ENCODE measurements around the gene LSS. TPM values are rescaled to one million over a fixed set of nuclear protein-coding genes. Genes with fewer than 3 reads are reported as not detected.

The LSS gene
- polyA plus RNA-seq, 2 donors: 41.9 to 57.6 TPM

DNA sequence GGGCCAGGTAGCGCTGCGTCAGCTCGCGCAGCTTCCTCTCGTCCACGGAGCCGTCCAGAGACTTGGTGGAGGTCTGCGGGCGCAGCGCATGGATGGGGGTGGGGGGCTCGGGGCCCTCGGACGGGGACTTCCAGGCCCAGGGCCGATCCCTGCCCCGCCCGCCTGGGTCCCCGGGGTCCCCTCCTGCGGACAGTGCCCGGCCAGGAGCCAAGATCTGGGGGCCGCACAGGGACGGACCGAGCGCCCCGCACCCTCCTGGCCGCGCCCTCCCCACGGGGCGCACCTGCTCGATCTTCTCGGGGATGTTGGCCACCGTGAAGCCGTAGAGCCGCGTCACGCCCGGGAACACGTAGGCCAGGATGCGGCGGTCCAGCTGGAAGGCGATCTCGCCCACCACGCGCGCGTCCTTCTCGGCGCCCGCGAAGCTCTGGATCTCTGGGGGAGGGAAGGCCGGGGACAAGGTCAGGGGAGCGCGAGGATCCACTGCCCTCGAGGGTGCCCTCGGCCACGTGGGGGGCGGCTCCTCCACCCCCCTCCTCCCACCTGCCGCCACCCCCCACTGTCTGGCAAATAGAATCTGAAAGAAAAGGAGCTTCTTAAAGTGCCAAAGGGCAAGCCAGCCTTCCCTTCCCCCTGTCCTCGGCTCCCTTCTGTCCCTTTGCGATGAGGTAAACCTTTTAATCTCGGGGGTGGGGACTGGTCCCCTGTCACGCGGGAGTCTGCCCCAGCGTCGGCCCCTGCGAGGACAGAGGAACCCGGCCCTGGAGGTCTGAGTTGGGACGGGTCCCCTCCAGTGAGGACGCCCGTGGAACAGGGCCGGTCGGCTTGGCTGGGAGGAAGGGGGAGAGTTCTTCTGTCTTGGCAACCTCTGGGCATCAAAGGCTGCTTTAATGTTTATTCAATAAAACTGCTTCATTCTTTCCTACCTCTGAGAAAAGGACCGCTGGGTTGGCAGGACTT is 66.7 kb downstream of the LSS start:
- Histone ChIP-seq H3K36me3 (ENCODE audit: control insufficient read depth in 2 of 2, insufficient read depth in 2 of 2, low read length in 1 of 2) (no peaks in the 10 kb centered on the region), H3K27me3 (ENCODE audit: control insufficient read depth in 1 of 2, insufficient read depth in 2 of 2, low read length in 2 of 2) (no peaks in the 10 kb centered on the region), H3K4me1 (ENCODE audit: control insufficient read depth in 2 of 2, insufficient read depth in 2 of 2, low read length in 1 of 2) (peaks cover 0 to 2% of the 10 kb centered on the region in 2 donors), H3K27ac (ENCODE audit: low read depth in 2 of 2, low read length in 1 of 2) (no peak overlapping the region), H3K4me3 (ENCODE audit: low read depth in 1 of 2, low read length in 2 of 2) (no peak overlapping the region), H3K9me3 (ENCODE audit: control insufficient read depth in 2 of 2, insufficient read depth in 1 of 2, low read depth in 1 of 2, low read length in 1 of 2) (no peaks in the 10 kb centered on the region)
- WGBS, 2 donors: 69 to 87% methylated on average over 66 to 72 of the region's 72 CpGs

- H3K9me3 ChIP-seq (ENCODE audit: control insufficient read depth in 2 of 2, insufficient read depth in 1 of 2, low read depth in 1 of 2, low read length in 1 of 2): no peaks in the 10 kb centered on the region
- no peaks in the 10 kb centered on the region for H3K27me3 ChIP-seq (ENCODE audit: control insufficient read depth in 1 of 2, insufficient read depth in 2 of 2, low read length in 2 of 2)
- H3K4me1 ChIP-seq (ENCODE audit: control insufficient read depth in 2 of 2, insufficient read depth in 2 of 2, low read length in 1 of 2): peaks cover 0 to 2% of the 10 kb centered on the region in 2 donors
- no peak overlapping the region for H3K27ac ChIP-seq (ENCODE audit: low read depth in 2 of 2, low read length in 1 of 2)
- H3K36me3 ChIP-seq (ENCODE audit: control insufficient read depth in 2 of 2, insufficient read depth in 2 of 2, low read length in 1 of 2): no peaks in the 10 kb centered on the region
- H3K4me3 ChIP-seq (ENCODE audit: low read depth in 1 of 2, low read length in 2 of 2): no peak overlapping the region
- WGBS, 2 donors: 62 to 96% methylated on average over 56 to 71 of the region's 72 CpGs
These were observed 67.5 kb downstream of the LSS start for GRCh38 chr21:46160907-46161632.

- H3K36me3 ChIP-seq (ENCODE audit: control insufficient read depth in 2 of 2, insufficient read depth in 2 of 2, low read length in 1 of 2): no peaks in the 10 kb centered on the region
- no peak overlapping the region for H3K4me3 ChIP-seq (ENCODE audit: low read depth in 1 of 2, low read length in 2 of 2)
- H3K9me3 ChIP-seq (ENCODE audit: control insufficient read depth in 2 of 2, insufficient read depth in 1 of 2, low read depth in 1 of 2, low read length in 1 of 2): no peaks in the 10 kb centered on the region
- no peaks in the 10 kb centered on the region for H3K27me3 ChIP-seq (ENCODE audit: control insufficient read depth in 1 of 2, insufficient read depth in 2 of 2, low read length in 2 of 2)
- WGBS, 2 donors: 92 to 99% methylated on average over 20 to 22 of the region's 22 CpGs
- H3K4me1 ChIP-seq (ENCODE audit: control insufficient read depth in 2 of 2, insufficient read depth in 2 of 2, low read length in 1 of 2): peaks cover 0 to 2% of the 10 kb centered on the region in 2 donors
- no peak overlapping the region for H3K27ac ChIP-seq (ENCODE audit: low read depth in 2 of 2, low read length in 1 of 2)
These were observed 68.0 kb downstream of the LSS start for GRCh38 chr21:46160657-46160906.

DNA sequence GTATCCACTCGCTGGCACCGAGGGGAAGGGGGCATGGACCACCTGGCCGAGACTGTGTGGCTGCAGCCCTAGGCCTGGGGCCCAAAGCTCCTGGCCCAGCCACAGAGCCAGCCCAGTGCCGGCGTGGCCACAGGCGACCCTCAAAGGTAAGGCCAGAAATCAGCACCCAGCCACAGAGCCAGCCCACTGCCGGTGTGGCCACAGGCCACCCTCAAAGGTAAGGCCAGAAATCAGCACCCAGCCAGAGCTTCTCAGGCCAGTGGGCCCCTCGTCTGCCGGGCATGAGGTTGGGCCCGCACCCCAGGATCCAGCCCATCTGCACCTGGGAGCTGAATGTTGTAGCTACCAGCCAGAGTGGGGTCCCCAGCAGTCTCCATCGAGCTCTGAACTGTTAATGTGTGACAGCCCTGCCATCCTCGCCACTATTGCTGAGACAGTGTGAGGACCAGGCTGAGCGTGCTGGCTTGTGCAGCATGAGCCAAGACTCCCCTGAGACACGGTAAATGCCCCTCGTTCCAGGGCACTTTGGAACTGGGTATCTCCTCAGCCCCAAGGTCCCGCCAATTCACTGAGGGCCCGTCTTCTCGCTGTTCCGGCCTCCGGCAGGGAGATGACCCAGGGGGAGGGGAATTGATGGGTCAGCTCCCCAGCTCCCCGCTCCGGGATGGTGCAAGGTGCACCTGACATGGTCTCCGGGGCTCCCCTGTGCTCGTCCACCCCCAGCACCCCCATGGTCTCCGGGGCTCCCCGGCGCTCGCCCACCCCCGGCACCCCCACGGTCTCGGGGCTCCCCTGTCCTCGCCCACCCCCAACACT is 68.5 kb downstream of the LSS start:
- peaks cover 0 to 2% of the 10 kb centered on the region in 2 donors for H3K4me1 ChIP-seq (ENCODE audit: control insufficient read depth in 2 of 2, insufficient read depth in 2 of 2, low read length in 1 of 2)
- no peaks in the 10 kb centered on the region for H3K36me3 ChIP-seq (ENCODE audit: control insufficient read depth in 2 of 2, insufficient read depth in 2 of 2, low read length in 1 of 2)
- WGBS, 2 donors: 93 to 94% methylated on average over 31 to 32 of the region's 32 CpGs
- no peaks in the 10 kb centered on the region for H3K9me3 ChIP-seq (ENCODE audit: control insufficient read depth in 2 of 2, insufficient read depth in 1 of 2, low read depth in 1 of 2, low read length in 1 of 2)
- no peaks in the 10 kb centered on the region for H3K27me3 ChIP-seq (ENCODE audit: control insufficient read depth in 1 of 2, insufficient read depth in 2 of 2, low read length in 2 of 2)
- H3K27ac ChIP-seq (ENCODE audit: low read depth in 2 of 2, low read length in 1 of 2): no peak overlapping the region
- no peak overlapping the region for H3K4me3 ChIP-seq (ENCODE audit: low read depth in 1 of 2, low read length in 2 of 2)

GRCh38 chr21:46159390-46159789 is 69.2 kb downstream of the LSS start:
- H3K27ac ChIP-seq (ENCODE audit: low read depth in 2 of 2, low read length in 1 of 2): no peak overlapping the region
- no peaks in the 10 kb centered on the region for H3K36me3 ChIP-seq (ENCODE audit: control insufficient read depth in 2 of 2, insufficient read depth in 2 of 2, low read length in 1 of 2)
- WGBS, 2 donors: 90 to 92% methylated on average over 12 of the region's 12 CpGs
- no peaks in the 10 kb centered on the region for H3K27me3 ChIP-seq (ENCODE audit: control insufficient read depth in 1 of 2, insufficient read depth in 2 of 2, low read length in 2 of 2)
- peaks cover 0 to 2% of the 10 kb centered on the region in 2 donors for H3K4me1 ChIP-seq (ENCODE audit: control insufficient read depth in 2 of 2, insufficient read depth in 2 of 2, low read length in 1 of 2)
- no peak overlapping the region for H3K4me3 ChIP-seq (ENCODE audit: low read depth in 1 of 2, low read length in 2 of 2)
- no peaks in the 10 kb centered on the region for H3K9me3 ChIP-seq (ENCODE audit: control insufficient read depth in 2 of 2, insufficient read depth in 1 of 2, low read depth in 1 of 2, low read length in 1 of 2)

- Histone ChIP-seq H3K27me3 (ENCODE audit: control insufficient read depth in 1 of 2, insufficient read depth in 2 of 2, low read length in 2 of 2) (no peaks in the 10 kb centered on the region), H3K4me1 (ENCODE audit: control insufficient read depth in 2 of 2, insufficient read depth in 2 of 2, low read length in 1 of 2) (peaks cover 0 to 2% of the 10 kb centered on the region in 2 donors), H3K27ac (ENCODE audit: low read depth in 2 of 2, low read length in 1 of 2) (no peak overlapping the region), H3K9me3 (ENCODE audit: control insufficient read depth in 2 of 2, insufficient read depth in 1 of 2, low read depth in 1 of 2, low read length in 1 of 2) (no peaks in the 10 kb centered on the region), H3K36me3 (ENCODE audit: control insufficient read depth in 2 of 2, insufficient read depth in 2 of 2, low read length in 1 of 2) (no peaks in the 10 kb centered on the region), H3K4me3 (ENCODE audit: low read depth in 1 of 2, low read length in 2 of 2) (no peak overlapping the region)
- WGBS, 2 donors: 90 to 94% methylated on average over 10 of the region's 10 CpGs
These were observed 69.8 kb downstream of the LSS start for GRCh38 chr21:46158666-46159300.

DNA sequence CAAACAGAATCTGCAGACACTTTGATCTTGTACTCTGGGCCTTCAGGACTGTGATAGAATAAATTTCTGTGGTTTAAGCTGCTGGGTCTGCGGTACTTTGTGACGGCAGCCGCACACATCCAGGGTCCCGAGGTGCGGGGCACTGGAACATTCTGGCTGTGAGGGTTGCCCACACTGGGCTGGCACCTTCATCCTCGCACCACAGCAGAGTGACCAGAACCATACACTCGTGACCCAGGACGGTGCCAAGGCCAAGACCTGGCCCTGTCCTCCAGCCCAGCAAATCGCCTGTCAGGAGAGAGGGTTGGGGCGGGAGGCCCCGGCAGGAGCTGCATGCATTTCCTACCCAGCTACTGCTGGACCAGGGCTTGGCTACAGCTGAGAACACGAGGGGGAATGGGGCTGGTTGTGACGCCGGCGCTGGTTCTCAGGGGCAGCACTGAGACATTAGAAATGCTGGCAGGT is 70.6 kb downstream of the LSS start:
- Histone ChIP-seq H3K27me3 (ENCODE audit: control insufficient read depth in 1 of 2, insufficient read depth in 2 of 2, low read length in 2 of 2) (no peaks in the 10 kb centered on the region), H3K36me3 (ENCODE audit: control insufficient read depth in 2 of 2, insufficient read depth in 2 of 2, low read length in 1 of 2) (no peaks in the 10 kb centered on the region), H3K27ac (ENCODE audit: low read depth in 2 of 2, low read length in 1 of 2) (no peak overlapping the region), H3K4me3 (ENCODE audit: low read depth in 1 of 2, low read length in 2 of 2) (no peak overlapping the region), H3K4me1 (ENCODE audit: control insufficient read depth in 2 of 2, insufficient read depth in 2 of 2, low read length in 1 of 2) (peaks cover 0 to 6% of the 10 kb centered on the region in 2 donors), H3K9me3 (ENCODE audit: control insufficient read depth in 2 of 2, insufficient read depth in 1 of 2, low read depth in 1 of 2, low read length in 1 of 2) (no peaks in the 10 kb centered on the region)
- WGBS, 2 donors: 90 to 97% methylated on average over 15 of the region's 15 CpGs

DNA sequence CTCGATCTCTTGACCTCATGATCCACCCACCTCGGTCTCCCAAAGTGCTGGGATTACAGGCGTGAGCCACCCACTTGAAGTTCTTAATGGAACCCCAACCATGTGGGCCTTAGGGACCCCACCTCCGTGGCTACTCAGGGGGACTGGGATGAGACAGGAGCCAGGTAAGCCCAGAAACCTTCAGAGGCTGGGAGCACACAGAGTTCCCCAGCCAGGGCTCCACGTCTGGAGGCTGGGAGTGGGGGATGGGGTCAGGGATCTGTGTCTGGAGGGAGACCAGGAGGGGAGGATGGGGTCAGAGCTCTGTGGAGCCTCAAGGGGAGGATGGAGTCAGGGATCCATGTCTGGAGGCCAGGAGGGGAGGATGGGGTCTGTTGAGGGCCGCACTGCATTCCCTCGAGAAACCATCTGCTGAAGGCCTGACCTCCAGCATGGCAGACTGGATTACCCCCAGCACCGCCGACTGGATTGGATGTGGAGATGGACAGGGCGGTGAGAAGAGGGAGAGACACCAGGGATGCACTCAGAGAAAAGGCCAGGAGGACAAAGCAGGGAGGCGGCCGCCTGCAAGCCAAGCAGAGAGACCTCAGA is 71.1 kb downstream of the LSS start:
- 84 to 93% methylated on average over 12 of the region's 12 CpGs for WGBS, 2 donors
- no peak overlapping the region for H3K27ac ChIP-seq (ENCODE audit: low read depth in 2 of 2, low read length in 1 of 2)
- no peaks in the 10 kb centered on the region for H3K9me3 ChIP-seq (ENCODE audit: control insufficient read depth in 2 of 2, insufficient read depth in 1 of 2, low read depth in 1 of 2, low read length in 1 of 2)
- no peak overlapping the region for H3K4me3 ChIP-seq (ENCODE audit: low read depth in 1 of 2, low read length in 2 of 2)
- no peaks in the 10 kb centered on the region for H3K27me3 ChIP-seq (ENCODE audit: control insufficient read depth in 1 of 2, insufficient read depth in 2 of 2, low read length in 2 of 2)
- H3K4me1 ChIP-seq (ENCODE audit: control insufficient read depth in 2 of 2, insufficient read depth in 2 of 2, low read length in 1 of 2): peaks cover 0 to 6% of the 10 kb centered on the region in 2 donors
- H3K36me3 ChIP-seq (ENCODE audit: control insufficient read depth in 2 of 2, insufficient read depth in 2 of 2, low read length in 1 of 2): no peaks in the 10 kb centered on the region

- Histone ChIP-seq H3K4me1 (ENCODE audit: control insufficient read depth in 2 of 2, insufficient read depth in 2 of 2, low read length in 1 of 2) (peaks cover 0 to 4% of the 10 kb centered on the region in 2 donors), H3K27ac (ENCODE audit: low read depth in 2 of 2, low read length in 1 of 2) (no peak overlapping the region), H3K9me3 (ENCODE audit: control insufficient read depth in 2 of 2, insufficient read depth in 1 of 2, low read depth in 1 of 2, low read length in 1 of 2) (no peaks in the 10 kb centered on the region), H3K36me3 (ENCODE audit: control insufficient read depth in 2 of 2, insufficient read depth in 2 of 2, low read length in 1 of 2) (no peaks in the 10 kb centered on the region), H3K4me3 (ENCODE audit: low read depth in 1 of 2, low read length in 2 of 2) (no peak overlapping the region), H3K27me3 (ENCODE audit: control insufficient read depth in 1 of 2, insufficient read depth in 2 of 2, low read length in 2 of 2) (no peaks in the 10 kb centered on the region)
- WGBS, 2 donors: 81 to 86% methylated on average over 10 of the region's 10 CpGs
These were observed 71.9 kb downstream of the LSS start for GRCh38 chr21:46156678-46157077.
